ENCODE results near the gene RANBP1. TPM values are rescaled to one million over a fixed set of nuclear protein-coding genes. Genes with fewer than 3 reads are reported as not detected.

The RANBP1 gene
- total RNA-seq, 4 donors from 2014 or later, result 135 to 238 (median 176) TPM

GRCh38 chr22:20085651-20086050, 30.3 kb upstream of the RANBP1 start:
- WGBS, 2 donors, result 92 to 94% methylated on average over 20 of the region's 20 CpGs
- H3K27ac ChIP-seq, result no peak overlapping the region
- TF ChIP-seq POLR2A (IDR thresholded peaks at IDR 0.05), result no peak
- no peak for TF ChIP-seq EP300 (IDR thresholded peaks at IDR 0.05)
- no peak for TF ChIP-seq CTCF (IDR thresholded peaks at IDR 0.05)
- no peaks in the 10 kb centered on the region for H3K9me3 ChIP-seq
- no peak overlapping the region for H3K4me3 ChIP-seq
- H3K27me3 ChIP-seq, result no peaks in the 10 kb centered on the region
- H3K4me1 ChIP-seq, result peaks cover 0 to 51% (median 32%) of the 10 kb centered on the region in 4 donors
- DNase-seq (ENCODE audit: low spot score in 2 of 2), result no peak
- H3K36me3 ChIP-seq, result peaks cover 2 to 52% (median 18%) of the 10 kb centered on the region in 3 donors

- TF ChIP-seq EP300 (IDR thresholded peaks at IDR 0.05) (no peak), POLR2A (IDR thresholded peaks at IDR 0.05) (no peak), CTCF (IDR thresholded peaks at IDR 0.05) (no peak)
These were observed 29.8 kb upstream of the RANBP1 start for GRCh38 chr22:20086101-20086599.

GRCh38 chr22:20086763-20087162, 29.1 kb upstream of the RANBP1 start:
- Histone ChIP-seq H3K4me1 (peaks cover 0 to 40% (median 21%) of the 10 kb centered on the region in 4 donors), H3K36me3 (peaks cover 2 to 63% (median 21%) of the 10 kb centered on the region in 3 donors)

More at GRCh38 chr22:20086101-20086599, 29.8 kb upstream of the RANBP1 start:
- H3K9me3 ChIP-seq, result no peaks in the 10 kb centered on the region
- H3K4me1 ChIP-seq, result peaks cover 0 to 46% (median 27%) of the 10 kb centered on the region in 4 donors
- peaks cover 2 to 57% (median 21%) of the 10 kb centered on the region in 3 donors for H3K36me3 ChIP-seq
- WGBS, 2 donors, result 89 to 94% methylated on average over 24 of the region's 24 CpGs
- no peak for DNase-seq (ENCODE audit: low spot score in 2 of 2)
- no peak overlapping the region for H3K4me3 ChIP-seq
- H3K27me3 ChIP-seq, result no peaks in the 10 kb centered on the region
- H3K27ac ChIP-seq, result no peak overlapping the region

GRCh38 chr22:20087319-20088262, 28.3 kb upstream of the RANBP1 start:
- Histone ChIP-seq H3K4me3 (no peak overlapping the region), H3K27ac (no peak overlapping the region), H3K27me3 (no peaks in the 10 kb centered on the region), H3K4me1 (peaks cover 0 to 32% (median 15%) of the 10 kb centered on the region in 4 donors), H3K36me3 (peaks cover 2 to 71% (median 25%) of the 10 kb centered on the region in 3 donors), H3K9me3 (no peaks in the 10 kb centered on the region)
- TF ChIP-seq POLR2A (IDR thresholded peaks at IDR 0.05) (no peak), EP300 (IDR thresholded peaks at IDR 0.05) (no peak), CTCF (IDR thresholded peaks at IDR 0.05) (no peak)
- 91% methylated on average over 14 of the region's 14 CpGs for WGBS, 2 donors
- DNase-seq (ENCODE audit: low spot score in 2 of 2), result no peak

More at GRCh38 chr22:20086763-20087162, 29.1 kb upstream of the RANBP1 start:
- TF ChIP-seq CTCF (IDR thresholded peaks at IDR 0.05), result no peak
- TF ChIP-seq POLR2A (IDR thresholded peaks at IDR 0.05), result no peak
- TF ChIP-seq EP300 (IDR thresholded peaks at IDR 0.05), result no peak
- DNase-seq (ENCODE audit: low spot score in 2 of 2), result no peak
- 93 to 95% methylated on average over 5 of the region's 5 CpGs for whole genome bisulfite sequencing, 2 donors
- H3K9me3 ChIP-seq, result no peaks in the 10 kb centered on the region
- H3K27me3 ChIP-seq, result no peaks in the 10 kb centered on the region
- H3K27ac ChIP-seq, result no peak overlapping the region
- H3K4me3 ChIP-seq, result no peak overlapping the region

- no peak overlapping the region for H3K27ac ChIP-seq
- 83 to 87% methylated on average over 8 of the region's 8 CpGs for WGBS, 2 donors
- TF ChIP-seq CTCF (IDR thresholded peaks at IDR 0.05) (no peak), EP300 (IDR thresholded peaks at IDR 0.05) (no peak), POLR2A (IDR thresholded peaks at IDR 0.05) (no peak)
- H3K27me3 ChIP-seq, result no peaks in the 10 kb centered on the region
- no peak overlapping the region for H3K4me3 ChIP-seq
- H3K36me3 ChIP-seq, result peaks cover 2 to 78% (median 29%) of the 10 kb centered on the region in 3 donors
- peaks cover 0 to 25% (median 12%) of the 10 kb centered on the region in 4 donors for H3K4me1 ChIP-seq
- no peak for DNase-seq (ENCODE audit: low spot score in 2 of 2)
- no peaks in the 10 kb centered on the region for H3K9me3 ChIP-seq
These were observed 27.6 kb upstream of the RANBP1 start for GRCh38 chr22:20088263-20088648.

Data from tibial nerve (tissue), 4 donors.